IMR-90 (cell line): ENCODE measurements around the gene PLPP1. TPM values are rescaled to one million over a fixed set of nuclear protein-coding genes. Genes with fewer than 3 reads are reported as not detected.

Experiments
- ATAC-seq: fragments of 200-7000 bp; cut with Tn5 transposase; 2 replicates; pipeline ENCODE4 v1.9.1; 2020; ENCODE audit warnings: low read depth, mild to moderate bottlenecking, moderate library complexity
- BruUV-seq: library from RNA; stranded (reverse); fragments of 400-500 nt; replicated peaks from 2 replicates; lab custom pipeline; 2021; lab: Mats Ljungman, UMichigan
- CTCF ChIA-PET: fragments of 300-600 bp; formaldehyde crosslinking; extraction: SDS; loops from one replicate; lab custom pipeline; 2021; ENCODE audit warnings: antibody characterized with exemption; lab: Yijun Ruan, JAX
- POLR2A ChIA-PET: fragments of 300-600 bp; sonication (Branson Sonifier 250); formaldehyde crosslinking; loops from one replicate; lab custom pipeline; 2022; ENCODE audit warnings: antibody characterized with exemption; ENCODE audit not compliant: unreplicated experiment; lab: Charles Lee
- DNase-seq: peaks from one replicate; pipeline ENCODE4 v3.0.0; 2013
- H2AFZ ChIP-seq: replicated peaks from 2 replicates; pipeline ENCODE3; 2013; ENCODE audit warnings: low read length, mild to moderate bottlenecking; ENCODE audit not compliant: poor library complexity
- H2AK5ac ChIP-seq: 2 replicates; pipeline ENCODE4 v1.6.1; 2013; ENCODE audit warnings: low read depth, low read length, inconsistent platforms
- H2AK9ac ChIP-seq: replicated peaks from 2 replicates; pipeline ENCODE3; 2013; ENCODE audit warnings: mild to moderate bottlenecking, low read depth, low read length, moderate library complexity; ENCODE audit not compliant: poor library complexity
- H2BK120ac ChIP-seq: 2 replicates; pipeline ENCODE4 v1.6.1; 2013; ENCODE audit warnings: low read depth, low read length, inconsistent platforms
- H2BK15ac ChIP-seq: 3 replicates; pipeline ENCODE4 v1.6.1; 2013; ENCODE audit warnings: low read depth, low read length, inconsistent platforms
- H2BK20ac ChIP-seq: 2 replicates; pipeline ENCODE4 v1.6.1; 2013; ENCODE audit warnings: low read depth, mild to moderate bottlenecking, inconsistent platforms, low read length, moderate library complexity
- H2BK5ac ChIP-seq: 2 replicates; pipeline ENCODE4 v1.6.1; 2013; ENCODE audit warnings: mild to moderate bottlenecking, low read depth, low read length, inconsistent platforms; ENCODE audit not compliant: poor library complexity, severe bottlenecking
- H3K14ac ChIP-seq: replicated peaks from 2 replicates; pipeline ENCODE4 v1.6.1; 2013; ENCODE audit warnings: low read depth, low read length, inconsistent platforms
- H3K18ac ChIP-seq: 2 replicates; pipeline ENCODE4 v1.6.1; 2013; ENCODE audit warnings: low read depth, low read length, control low read depth
- H3K23ac ChIP-seq: 2 replicates; pipeline ENCODE4 v1.6.1; 2013; ENCODE audit warnings: low read depth, low read length, inconsistent platforms
- H3K27ac ChIP-seq: 2 replicates; pipeline ENCODE4 v1.5.1; 2013; ENCODE audit warnings: mild to moderate bottlenecking, control low read depth, low read length; ENCODE audit not compliant: insufficient read depth
- H3K27me3 ChIP-seq: 2 replicates; pipeline ENCODE4 v1.6.1; 2013; ENCODE audit warnings: low read length; ENCODE audit not compliant: control insufficient read depth, insufficient read depth
- H3K36me3 ChIP-seq: 2 replicates; pipeline ENCODE4 v1.6.1; 2013; ENCODE audit warnings: low read length, mixed read lengths; ENCODE audit not compliant: control insufficient read depth, insufficient read depth
- H3K4ac ChIP-seq: 2 replicates; pipeline ENCODE4 v1.6.1; 2013; ENCODE audit warnings: low read depth, low read length, inconsistent platforms
- H3K4me1 ChIP-seq: 2 replicates; pipeline ENCODE4 v1.6.1; 2013; ENCODE audit warnings: low read length, mixed read lengths; ENCODE audit not compliant: control insufficient read depth, insufficient read depth
- H3K4me2 ChIP-seq: 2 replicates; pipeline ENCODE4 v1.6.1; 2013; ENCODE audit warnings: low read depth, mild to moderate bottlenecking, control low read depth, low read length, moderate library complexity
- H3K4me3 ChIP-seq: 2 replicates; pipeline ENCODE4 v1.5.1; 2013; ENCODE audit warnings: low read depth, mild to moderate bottlenecking, control low read depth, low read length, moderate library complexity; ENCODE audit not compliant: insufficient read depth
- H3K56ac ChIP-seq: 2 replicates; pipeline ENCODE4 v1.6.1; 2013; ENCODE audit warnings: low read length, inconsistent platforms; ENCODE audit not compliant: insufficient read depth; ENCODE audit errors: extremely low read depth
- H3K79me1 ChIP-seq, 2 experiments: 2 replicates each; pipeline ENCODE4 v1.6.1; 2013; ENCODE audit warnings: low read length in 2 of 2, inconsistent platforms in 1 of 2, low read depth in 1 of 2
- H3K9ac ChIP-seq: 2 replicates; pipeline ENCODE4 v1.6.1; 2013; ENCODE audit warnings: low read depth, low read length, control low read depth
- H3K9me1 ChIP-seq: 2 replicates; pipeline ENCODE4 v1.6.1; 2013; ENCODE audit warnings: low read length, inconsistent platforms; ENCODE audit not compliant: insufficient read depth
- H3K9me3 ChIP-seq: 2 replicates; pipeline ENCODE4 v1.6.1; 2013; ENCODE audit warnings: low read length; ENCODE audit not compliant: control insufficient read depth, insufficient read depth
- H4K20me1 ChIP-seq: 2 replicates; pipeline ENCODE4 v1.6.1; 2013; ENCODE audit warnings: low read length, inconsistent platforms; ENCODE audit not compliant: insufficient read depth
- H4K5ac ChIP-seq: 2 replicates; pipeline ENCODE4 v1.6.1; 2013; ENCODE audit warnings: mild to moderate bottlenecking, low read depth, low read length, control low read depth
- H4K8ac ChIP-seq, 2 experiments: 2 replicates each; pipeline ENCODE4 v1.6.1; 2013; ENCODE audit warnings: low read depth in 2 of 2, low read length in 2 of 2, control low read depth in 1 of 2, inconsistent platforms in 1 of 2
- H4K91ac ChIP-seq: 2 replicates; pipeline ENCODE4 v1.6.1; 2013; ENCODE audit warnings: low read depth, low read length, inconsistent platforms; ENCODE audit not compliant: insufficient read depth
- BHLHE40 ChIP-seq: fragments of 150-350 bp; IDR thresholded peaks from 2 replicates; pipeline ENCODE4 v1.6.1; 2016; ENCODE audit warnings: mild to moderate bottlenecking, low read depth, low read length
- CEBPB ChIP-seq: IDR thresholded peaks from 2 replicates; pipeline ENCODE4 v1.6.1; 2012; ENCODE audit warnings: low read depth, low read length, improper control_type of control experiment
- CHD1 ChIP-seq: IDR thresholded peaks from 2 replicates; pipeline ENCODE4 v1.6.1; 2012; ENCODE audit warnings: low read depth, low read length, improper control_type of control experiment
- FOS ChIP-seq: fragments of 150-350 bp; IDR thresholded peaks from 2 replicates; pipeline ENCODE4 v1.6.1; 2016; ENCODE audit warnings: low read depth, low read length
- MAFK ChIP-seq: IDR thresholded peaks from 2 replicates; pipeline ENCODE4 v1.6.1; 2012; ENCODE audit warnings: low read depth, low read length, improper control_type of control experiment
- MAZ ChIP-seq: IDR thresholded peaks from 2 replicates; pipeline ENCODE4 v1.6.1; 2012; ENCODE audit warnings: low read depth, mild to moderate bottlenecking, low read length, improper control_type of control experiment, moderate library complexity, borderline replicate concordance
- MXI1 ChIP-seq: IDR thresholded peaks from 2 replicates; pipeline ENCODE4 v1.6.1; 2012; ENCODE audit warnings: low read depth, mild to moderate bottlenecking, low read length, moderate library complexity, borderline replicate concordance
- NFE2L2 ChIP-seq: fragments of 150-350 bp; IDR thresholded peaks from 2 replicates; pipeline ENCODE4 v1.6.1; 2016; ENCODE audit warnings: low read depth, mild to moderate bottlenecking, low read length
- POLR2A ChIP-seq: IDR thresholded peaks from 2 replicates; pipeline ENCODE4 v1.6.1; 2012; ENCODE audit warnings: mild to moderate bottlenecking, low read depth, low read length
- RAD21 ChIP-seq: IDR thresholded peaks from 2 replicates; pipeline ENCODE4 v1.6.1; 2012; ENCODE audit warnings: low read length, improper control_type of control experiment
- RCOR1 ChIP-seq: IDR thresholded peaks from 2 replicates; pipeline ENCODE4 v1.6.1; 2012; ENCODE audit warnings: mild to moderate bottlenecking, low read length, improper control_type of control experiment; ENCODE audit not compliant: insufficient replicate concordance
- RFX5 ChIP-seq: IDR thresholded peaks from 2 replicates; pipeline ENCODE4 v1.8.0; 2012; ENCODE audit warnings: low read depth, mild to moderate bottlenecking, low read length, moderate library complexity
- SMC3 ChIP-seq: fragments of 150-350 bp; IDR thresholded peaks from 2 replicates; pipeline ENCODE4 v1.6.1; 2016; ENCODE audit warnings: low read depth, mild to moderate bottlenecking, antibody characterized with exemption, low read length, moderate library complexity
- dilution Hi-C: fragments of 300-500 bp; cut with HindIII; formaldehyde crosslinking; loops from one replicate; pipeline ENCODE4 v1.14.3; 2018; ENCODE audit warnings: low sequenced_read_pairs; ENCODE audit not compliant: unreplicated experiment
- in situ Hi-C: fragments of 300-500 bp; cut with MboI; formaldehyde crosslinking; loops from 3 replicates; pipeline ENCODE4 v1.14.3; 2019; ENCODE audit warnings: low sequenced_read_pairs, inconsistent platforms, mixed read lengths
- intact Hi-C: fragments of 100-400 bp; cut with micrococcal nuclease; formaldehyde crosslinking; loops from 2 replicates; pipeline ENCODE4 v1.10.0; 2022
- polyA plus RNA-seq, 3 experiments: library from polyadenylated mRNA; depleted of rRNA; stranded (reverse); fragments of >200 nt; gene quantifications; 2 replicates each; pipeline ENCODE4 v1.2.3, GENCODE V29; 2012; ENCODE audit warnings: low replicate concordance in 1 of 3
- total RNA-seq: library from RNA; depleted of rRNA; stranded (reverse); fragments of >200 nt; gene quantifications from 2 replicates; pipeline ENCODE4 v1.2.3, GENCODE V29; 2012
- TF ChIP-seq, protein P1 (sequence below): fragments of 150-350 bp; IDR thresholded peaks from 2 replicates; pipeline ENCODE4 v1.6.1; 2017; ENCODE audit warnings: mild to moderate bottlenecking, antibody characterized with exemption, low read length, low read depth
- TF ChIP-seq, protein P2 (sequence below): conservative IDR thresholded peaks from 2 replicates; pipeline ENCODE4 v1.5.1; 2012; ENCODE audit warnings: mild to moderate bottlenecking, low read depth, low read length, improper control_type of control experiment
- TF ChIP-seq, protein P3 (sequence below): fragments of 150-350 bp; IDR thresholded peaks from 2 replicates; pipeline ENCODE4 v1.6.1; 2016; ENCODE audit warnings: low read depth, mild to moderate bottlenecking, low read length, moderate library complexity, borderline replicate concordance

The PLPP1 gene
- total and polyA plus RNA-seq, 2 of the 4 experiments (the other 2 are of a cell fraction), result 19.2 to 21.3 TPM

DNA sequence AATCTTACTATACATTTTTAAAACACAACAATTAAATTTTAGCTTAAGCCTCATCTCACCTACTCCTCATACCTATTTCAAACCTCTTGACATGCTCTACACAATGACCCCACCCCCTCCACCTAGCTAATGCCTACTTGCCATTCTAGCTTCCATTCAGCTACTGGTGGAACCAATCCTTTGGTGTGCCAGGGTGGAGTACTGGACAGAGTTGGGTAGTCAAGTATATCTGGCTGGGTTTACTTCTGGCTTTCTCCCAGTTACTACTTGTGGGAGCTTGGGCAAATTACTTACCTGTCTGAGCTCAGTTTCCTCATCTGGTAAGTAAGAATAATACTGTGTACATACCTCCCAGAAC, 24.3 kb downstream of the PLPP1 start:
- no peak for DNase-seq
- in situ Hi-C loops (no loop called here), dilution Hi-C loops (no loop called here), intact Hi-C loops (loop anchor here (1.0 kb wide), 1 partner anchor 9 kb away; no protein-coding TSS in a partner anchor)
- Histone ChIP-seq H2AK5ac (no peak overlapping the region), H3K23ac (no peak overlapping the region), H3K4me2 (no peak overlapping the region), H3K27me3 (no peaks in the 10 kb centered on the region), H4K91ac (no peak overlapping the region), H4K8ac (no peak overlapping the region), H2AFZ (no peak overlapping the region), H3K4me3 (no peak overlapping the region), H3K27ac (no peak overlapping the region), H2BK15ac (no peak overlapping the region), H4K5ac (no peak overlapping the region), H3K14ac (no peak overlapping the region), H3K9me3 (no peaks in the 10 kb centered on the region), H2BK20ac (no peak overlapping the region), H4K20me1 (no peaks in the 10 kb centered on the region), H3K79me1 (peaks cover 11 to 16% of the 10 kb centered on the region in 2 experiments; a peak in 3 of 4 replicates), H2AK9ac (no peak overlapping the region), H3K56ac (no peak overlapping the region), H3K9me1 (no peaks in the 10 kb centered on the region), H3K4me1 (peaks cover 4% of the 10 kb centered on the region), H3K18ac (no peak overlapping the region), H3K4ac (no peak overlapping the region), H2BK120ac (no peak overlapping the region), H3K9ac (no peak overlapping the region), H3K36me3 (no peaks in the 10 kb centered on the region), H2BK5ac (no peak overlapping the region)
- POLR2A ChIA-PET, result no interaction called here
- no TSS peak for BruUV-seq
- CTCF ChIA-PET, result no interaction called here
- TF ChIP-seq RCOR1, result no peak
- no peak for TF ChIP-seq SMC3
- TF ChIP-seq RAD21, result no peak
- no peak for TF ChIP-seq MXI1
- no peak for TF ChIP-seq RFX5
- TF ChIP-seq MAZ, result no peak
- TF ChIP-seq MAFK, result no peak
- TF ChIP-seq POLR2A, result no peak
- no peak for TF ChIP-seq CEBPB
- TF ChIP-seq NFE2L2, result no peak
- no peak for TF ChIP-seq BHLHE40
- TF ChIP-seq, protein P1, sequence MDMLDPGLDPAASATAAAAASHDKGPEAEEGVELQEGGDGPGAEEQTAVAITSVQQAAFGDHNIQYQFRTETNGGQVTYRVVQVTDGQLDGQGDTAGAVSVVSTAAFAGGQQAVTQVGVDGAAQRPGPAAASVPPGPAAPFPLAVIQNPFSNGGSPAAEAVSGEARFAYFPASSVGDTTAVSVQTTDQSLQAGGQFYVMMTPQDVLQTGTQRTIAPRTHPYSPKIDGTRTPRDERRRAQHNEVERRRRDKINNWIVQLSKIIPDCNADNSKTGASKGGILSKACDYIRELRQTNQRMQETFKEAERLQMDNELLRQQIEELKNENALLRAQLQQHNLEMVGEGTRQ, result no peak
- TF ChIP-seq FOS, result no peak
- TF ChIP-seq, protein P2, sequence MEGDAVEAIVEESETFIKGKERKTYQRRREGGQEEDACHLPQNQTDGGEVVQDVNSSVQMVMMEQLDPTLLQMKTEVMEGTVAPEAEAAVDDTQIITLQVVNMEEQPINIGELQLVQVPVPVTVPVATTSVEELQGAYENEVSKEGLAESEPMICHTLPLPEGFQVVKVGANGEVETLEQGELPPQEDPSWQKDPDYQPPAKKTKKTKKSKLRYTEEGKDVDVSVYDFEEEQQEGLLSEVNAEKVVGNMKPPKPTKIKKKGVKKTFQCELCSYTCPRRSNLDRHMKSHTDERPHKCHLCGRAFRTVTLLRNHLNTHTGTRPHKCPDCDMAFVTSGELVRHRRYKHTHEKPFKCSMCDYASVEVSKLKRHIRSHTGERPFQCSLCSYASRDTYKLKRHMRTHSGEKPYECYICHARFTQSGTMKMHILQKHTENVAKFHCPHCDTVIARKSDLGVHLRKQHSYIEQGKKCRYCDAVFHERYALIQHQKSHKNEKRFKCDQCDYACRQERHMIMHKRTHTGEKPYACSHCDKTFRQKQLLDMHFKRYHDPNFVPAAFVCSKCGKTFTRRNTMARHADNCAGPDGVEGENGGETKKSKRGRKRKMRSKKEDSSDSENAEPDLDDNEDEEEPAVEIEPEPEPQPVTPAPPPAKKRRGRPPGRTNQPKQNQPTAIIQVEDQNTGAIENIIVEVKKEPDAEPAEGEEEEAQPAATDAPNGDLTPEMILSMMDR, result no peak
- TF ChIP-seq, protein P3, sequence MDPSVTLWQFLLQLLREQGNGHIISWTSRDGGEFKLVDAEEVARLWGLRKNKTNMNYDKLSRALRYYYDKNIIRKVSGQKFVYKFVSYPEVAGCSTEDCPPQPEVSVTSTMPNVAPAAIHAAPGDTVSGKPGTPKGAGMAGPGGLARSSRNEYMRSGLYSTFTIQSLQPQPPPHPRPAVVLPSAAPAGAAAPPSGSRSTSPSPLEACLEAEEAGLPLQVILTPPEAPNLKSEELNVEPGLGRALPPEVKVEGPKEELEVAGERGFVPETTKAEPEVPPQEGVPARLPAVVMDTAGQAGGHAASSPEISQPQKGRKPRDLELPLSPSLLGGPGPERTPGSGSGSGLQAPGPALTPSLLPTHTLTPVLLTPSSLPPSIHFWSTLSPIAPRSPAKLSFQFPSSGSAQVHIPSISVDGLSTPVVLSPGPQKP, result no peak
- no peak for TF ChIP-seq CHD1
- no peak for ATAC-seq
